ENCODE results near the gene FGD2. TPM values are rescaled to one million over a fixed set of nuclear protein-coding genes. Genes with fewer than 3 reads are reported as not detected.

The FGD2 gene
- total and polyA plus RNA-seq, 2 donors (not counting 3 experiments of a cell fraction or from before 2014, with no cell fraction given) = not detected

DNA sequence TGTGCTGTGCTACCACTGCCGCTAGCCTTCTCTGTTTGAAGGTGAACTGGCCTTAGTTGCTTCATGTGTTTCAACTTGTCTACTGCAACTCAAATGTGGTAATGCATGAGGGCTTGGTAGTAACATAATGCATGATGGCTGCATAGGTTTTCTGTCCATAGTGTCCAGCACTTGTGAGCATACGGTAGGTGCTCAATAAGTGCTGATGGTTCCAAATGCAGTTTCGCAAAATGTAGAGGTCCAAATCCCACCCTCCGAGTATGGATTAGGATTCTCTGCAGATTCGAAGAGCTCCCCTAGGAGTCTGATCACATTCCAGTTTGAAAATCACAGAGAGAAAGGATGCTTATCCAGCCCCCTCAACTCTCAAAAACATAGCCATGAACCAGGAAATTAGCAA, 64.2 kb downstream of the FGD2 start:
- Histone ChIP-seq H3K27ac (ENCODE audit: insufficient read depth, low read depth, low read length) (no peak overlapping the region), H4K20me1 (replicated peaks; ENCODE audit: control insufficient read depth, extremely low read depth, insufficient read depth, low read length) (no peaks in the 10 kb centered on the region), H3K36me3 (ENCODE audit: control insufficient read depth in 2 of 2, extremely low read depth in 1 of 2, insufficient read depth in 2 of 2, low read length in 2 of 2) (no peaks in the 10 kb centered on the region), H3K9me3 (replicated peaks; ENCODE audit: control insufficient read depth, insufficient read depth, low read length) (no peaks in the 10 kb centered on the region), H3K9ac (replicated peaks; ENCODE audit: extremely low read depth, insufficient read depth, low read length) (no peak overlapping the region), H3K79me2 (ENCODE audit: control insufficient read depth, insufficient read depth, low read length) (no peaks in the 10 kb centered on the region), H3K4me2 (ENCODE audit: insufficient read depth, low read length) (no peak overlapping the region), H3K4me3 (replicated peaks in 1 of 3; ENCODE audit: insufficient read depth in 1 of 3, low read depth in 1 of 3, low read length in 3 of 3) (no peak overlapping the region), H3K9me1 (replicated peaks; ENCODE audit: control insufficient read depth, extremely low read depth, insufficient read depth, low read length) (no peaks in the 10 kb centered on the region), H3K27me3 (ENCODE audit: control insufficient read depth in 2 of 2, insufficient read depth in 2 of 2, low read length in 2 of 2) (peaks cover 0 to 1% of the 10 kb centered on the region in 2 experiments), H3K4me1 (ENCODE audit: control insufficient read depth, extremely low read depth, insufficient read depth, low read length) (no peaks in the 10 kb centered on the region), H2AFZ (ENCODE audit: low read depth, low read length) (no peak overlapping the region)
- no peak for FAIRE-seq
- TF ChIP-seq MYC (IDR thresholded peaks at IDR 0.05; ENCODE audit: low read depth, low read length) = no peak
- TF ChIP-seq GATA2 (IDR thresholded peaks at IDR 0.05; ENCODE audit: insufficient read depth, insufficient read length, low read depth, low read length) = no peak
- no peak for TF ChIP-seq EZH2 (IDR thresholded peaks at IDR 0.05; ENCODE audit: borderline replicate concordance, low read depth, low read length, severe bottlenecking)
- no peak for TF ChIP-seq POLR2A (IDR thresholded peaks at IDR 0.05; ENCODE audit: low read depth, low read length)
- no peak for TF ChIP-seq FOS (IDR thresholded peaks at IDR 0.05; ENCODE audit: borderline replicate concordance, insufficient read depth, low read length)
- TF ChIP-seq CTCF (IDR thresholded peaks at IDR 0.05; ENCODE audit: extremely low read depth in 1 of 2, insufficient read depth in 1 of 2, low read depth in 1 of 2, low read length in 2 of 2) = no peak
- no peak for TF ChIP-seq MAX (IDR thresholded peaks at IDR 0.05; ENCODE audit: insufficient read depth, insufficient read length)
- no peak for TF ChIP-seq JUN (IDR thresholded peaks at IDR 0.05; ENCODE audit: borderline replicate concordance, insufficient read depth, insufficient read length, low read depth)
- TF ChIP-seq POLR2AphosphoS5 (IDR thresholded peaks at IDR 0.05; ENCODE audit: insufficient read depth, low read depth, low read length) = no peak
- ChIA-PET POLR2A (no interaction called here), CTCF (interaction anchor here (0.8 kb wide), 1 partner anchor 18 kb away, joined by 5 read pairs; no protein-coding TSS in a partner anchor)
- DNase-seq (ENCODE audit: low read depth, low spot score) = no peak
- intact Hi-C loops (cut with micrococcal nuclease) = no loop called here
- no TSS peak for BruUV-seq (replicated peaks)
- dilution Hi-C loops (cut with MboI; ENCODE audit: extremely low pct_ligation_motif_present, low sequenced_read_pairs) = no loop called here

All from endothelial cell of umbilical vein (primary cell).